RWPE2 (cell line): ENCODE results near the gene ESRP2.

Source experiments
- ATAC-seq: fragments of 200-7000 bp; cut with Tn5 transposase; 3 replicates; pipeline ENCODE4 v1.9.1; 2021; ENCODE audit warnings: low read depth
- DNase-seq: peaks from one replicate; pipeline ENCODE4 v3.0.0-alpha.2; 2020; ENCODE audit warnings: low spot score
- H3K27ac ChIP-seq: fragments of 450-650 bp; 2 replicates; pipeline ENCODE4 v1.5.1; 2017; ENCODE audit warnings: mild to moderate bottlenecking; ENCODE audit not compliant: poor library complexity, severe bottlenecking
- H3K27me3 ChIP-seq: fragments of 250-450 bp; sonication (Bioruptor Pico); 2 replicates; pipeline ENCODE4 v1.5.1; 2021; ENCODE audit warnings: mild to moderate bottlenecking, moderate library complexity; ENCODE audit not compliant: insufficient read depth, poor library complexity, severe bottlenecking
- H3K36me3 ChIP-seq: fragments of 250-450 bp; sonication (Bioruptor Pico); 2 replicates; pipeline ENCODE4 v1.5.1; 2020; ENCODE audit warnings: low read depth, mild to moderate bottlenecking, moderate library complexity
- H3K4me1 ChIP-seq: fragments of 250-450 bp; sonication (Bioruptor Pico); 2 replicates; pipeline ENCODE4 v1.5.1; 2021; ENCODE audit warnings: mild to moderate bottlenecking, moderate library complexity; ENCODE audit not compliant: insufficient read depth, poor library complexity, severe bottlenecking
- H3K4me3 ChIP-seq: fragments of 250-450 bp; sonication (Bioruptor Pico); 2 replicates; pipeline ENCODE4 v1.5.1; 2021; ENCODE audit warnings: mild to moderate bottlenecking, moderate library complexity; ENCODE audit not compliant: severe bottlenecking
- H3K9me3 ChIP-seq: fragments of 250-450 bp; sonication (Bioruptor Pico); 2 replicates; pipeline ENCODE4 v1.5.1; 2021; ENCODE audit warnings: mild to moderate bottlenecking, moderate library complexity; ENCODE audit not compliant: severe bottlenecking
- CTCF ChIP-seq: fragments of 450-650 bp; IDR thresholded peaks from one replicate; pipeline ENCODE4 v1.5.1; 2017; ENCODE audit warnings: mild to moderate bottlenecking, moderate library complexity; ENCODE audit not compliant: poor library complexity, severe bottlenecking

The ESRP2 gene

GRCh38 chr16:68282064-68282452 is 46.1 kb upstream of the ESRP2 start:
- TF ChIP-seq CTCF = no peak
- Histone ChIP-seq H3K4me3 (no peak overlapping the region), H3K27me3 (no peaks in the 10 kb centered on the region), H3K9me3 (no peaks in the 10 kb centered on the region), H3K4me1 (no peaks in the 10 kb centered on the region), H3K36me3 (peaks cover 36% of the 10 kb centered on the region), H3K27ac (no peak overlapping the region)
- DNase-seq (no peak), ATAC-seq (no peak)

GRCh38 chr16:68281368-68282063 is 45.6 kb upstream of the ESRP2 start:
- ATAC-seq = no peak
- H3K36me3 ChIP-seq = peaks cover 34% of the 10 kb centered on the region

GRCh38 chr16:68279726-68280558 is 44.0 kb upstream of the ESRP2 start:
- no peak for DNase-seq
- H3K9me3 ChIP-seq = no peaks in the 10 kb centered on the region
- no peak for ATAC-seq
- no peaks in the 10 kb centered on the region for H3K27me3 ChIP-seq
- H3K36me3 ChIP-seq = peaks cover 38% of the 10 kb centered on the region
- no peak overlapping the region for H3K4me3 ChIP-seq
- TF ChIP-seq CTCF = no peak
- H3K27ac ChIP-seq = no peak overlapping the region
- peaks cover 12% of the 10 kb centered on the region for H3K4me1 ChIP-seq

More at GRCh38 chr16:68281368-68282063, 45.6 kb upstream of the ESRP2 start:
- no peak for DNase-seq
- H3K27ac ChIP-seq = no peak overlapping the region
- H3K4me1 ChIP-seq = no peaks in the 10 kb centered on the region
- H3K9me3 ChIP-seq = no peaks in the 10 kb centered on the region
- no peaks in the 10 kb centered on the region for H3K27me3 ChIP-seq
- no peak for TF ChIP-seq CTCF
- no peak overlapping the region for H3K4me3 ChIP-seq

- DNase-seq = no peak
- H3K27ac ChIP-seq = no peak overlapping the region
- TF ChIP-seq CTCF = no peak
- H3K36me3 ChIP-seq = peaks cover 40% of the 10 kb centered on the region
- H3K4me3 ChIP-seq = no peak overlapping the region
- no peak for ATAC-seq
- no peaks in the 10 kb centered on the region for H3K27me3 ChIP-seq
- peaks cover 23% of the 10 kb centered on the region for H3K4me1 ChIP-seq
- H3K9me3 ChIP-seq = no peaks in the 10 kb centered on the region
Measured at GRCh38 chr16:68276223-68276622, 40.3 kb upstream of the ESRP2 start.
